GM19397 (cell line): ENCODE data around the gene SERPIND1.
A peak's percentile ranks its signal among the peaks of the same experiment; 100 is the strongest.
"Not testable (repeated sequence)": the region's sequence is repeated elsewhere in the genome, so short reads cannot be mapped to it uniquely, and the experiment has no call there.

Experiments
- ATAC-seq: cut with Tn5 transposase; IDR thresholded peaks from one replicate; pipeline ENCODE4 v1.9.1; 2021; ENCODE audit warnings: mild to moderate bottlenecking, moderate library complexity; ENCODE audit not compliant: unreplicated experiment

The SERPIND1 gene

DNA sequence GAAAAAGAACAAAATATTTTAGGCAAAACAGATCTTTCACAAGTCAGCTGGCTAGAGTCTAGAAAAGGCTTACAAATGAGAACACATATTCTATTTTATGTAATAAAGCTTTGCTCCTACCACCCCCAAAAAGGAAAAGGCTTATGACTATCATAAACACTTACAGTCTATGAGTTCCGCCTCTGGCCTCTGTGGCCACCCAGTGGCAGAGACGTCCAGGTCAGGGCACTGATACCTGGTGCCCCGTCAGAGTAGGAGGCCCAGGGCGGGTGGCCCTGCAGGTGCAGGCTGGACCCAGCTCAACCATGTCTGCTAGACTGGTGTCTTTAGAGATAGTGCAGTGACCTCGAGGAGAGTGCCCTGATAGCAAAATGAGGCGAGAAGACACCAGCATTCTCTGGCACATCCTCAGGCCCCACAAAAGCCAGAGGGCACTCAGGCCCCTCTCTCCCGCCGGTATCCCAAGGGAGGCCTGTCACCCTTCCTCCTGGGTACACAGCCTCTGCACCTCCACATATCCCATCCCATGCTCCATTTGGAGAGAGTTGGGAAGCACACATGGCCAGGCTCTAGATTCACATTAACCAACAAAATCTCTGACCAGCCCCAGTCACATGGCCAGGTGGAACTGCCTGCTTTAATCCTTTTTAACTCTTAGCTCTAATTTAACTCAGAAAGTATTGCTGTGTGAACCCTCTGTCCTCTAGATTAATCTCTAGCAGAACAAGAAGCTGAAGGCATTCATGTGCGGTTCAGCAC, 27.3 kb upstream of the SERPIND1 start:
- no peak for ATAC-seq

DNA sequence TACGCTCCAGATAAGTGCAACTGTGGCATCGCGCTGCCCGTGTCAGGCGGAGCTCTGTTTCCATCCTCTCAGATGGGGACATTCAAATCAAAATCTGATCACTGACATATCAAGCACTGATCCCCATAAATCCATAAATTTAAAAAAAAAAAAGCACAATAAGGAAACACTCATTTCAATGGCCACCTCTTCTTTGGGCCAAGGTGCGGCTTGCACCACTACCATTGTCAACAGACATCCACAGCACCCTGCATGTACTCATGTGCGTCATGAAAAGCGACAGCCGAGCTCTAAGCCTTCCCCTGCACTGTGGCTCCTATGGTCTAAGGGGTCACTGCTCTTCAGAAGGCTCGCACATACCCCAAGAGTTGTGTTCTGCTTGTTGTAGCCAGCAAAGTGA, 26.7 kb upstream of the SERPIND1 start:
- ATAC-seq: no peak

DNA sequence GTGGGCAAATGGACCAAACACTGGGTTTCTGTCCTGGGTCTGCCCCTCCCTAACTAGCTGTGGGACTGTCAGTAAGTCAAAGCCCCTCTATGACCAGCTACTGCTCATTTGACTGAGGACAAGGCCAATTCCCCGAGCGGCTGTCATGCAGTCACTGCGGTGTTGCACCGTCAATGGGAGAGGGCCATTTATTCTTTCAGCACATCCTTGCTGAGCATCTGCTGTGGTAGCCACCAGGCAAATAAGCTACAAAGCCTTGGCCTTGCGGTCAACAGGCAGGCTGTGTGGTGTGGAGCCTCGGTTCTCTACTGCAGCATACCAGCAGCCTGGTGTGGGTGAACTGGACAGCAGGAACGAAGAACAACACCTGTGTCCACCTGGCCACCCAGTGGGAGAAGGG, 25.8 kb upstream of the SERPIND1 start:
- ATAC-seq: no peak

DNA sequence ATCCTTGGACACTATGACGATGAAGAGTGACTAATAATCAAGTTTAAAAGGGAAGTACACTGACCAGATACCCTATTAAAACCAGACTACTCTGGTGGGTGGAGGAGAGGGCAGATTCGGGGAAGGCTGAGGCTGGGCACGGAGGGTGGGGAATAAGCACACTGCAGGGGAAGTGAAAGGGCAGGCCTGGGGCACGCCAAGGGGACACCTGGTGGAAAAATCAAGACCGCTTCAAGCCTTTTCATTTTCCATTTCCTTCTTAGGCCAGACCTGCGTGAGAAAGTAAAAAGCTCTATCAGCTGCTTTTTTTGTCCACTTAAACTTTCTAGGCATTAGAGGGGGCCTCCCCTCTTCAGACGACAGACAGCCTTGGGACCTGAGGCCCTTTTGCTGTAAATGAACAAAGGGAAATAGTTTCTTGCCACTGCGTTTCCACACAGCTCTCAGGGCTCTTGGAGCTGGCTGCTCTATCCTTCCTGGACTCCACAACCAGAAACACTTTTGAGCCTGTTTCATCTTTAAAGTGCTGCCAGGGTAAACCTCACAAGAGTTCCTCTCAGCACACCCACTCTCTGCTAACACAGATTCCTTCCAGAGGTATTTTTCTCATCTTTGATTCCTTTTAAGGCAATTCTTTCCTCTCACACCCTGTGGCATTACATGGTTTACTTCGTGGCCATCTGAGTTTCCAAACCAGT, 25.0 kb upstream of the SERPIND1 start:
- ATAC-seq: peak; percentile 56

DNA sequence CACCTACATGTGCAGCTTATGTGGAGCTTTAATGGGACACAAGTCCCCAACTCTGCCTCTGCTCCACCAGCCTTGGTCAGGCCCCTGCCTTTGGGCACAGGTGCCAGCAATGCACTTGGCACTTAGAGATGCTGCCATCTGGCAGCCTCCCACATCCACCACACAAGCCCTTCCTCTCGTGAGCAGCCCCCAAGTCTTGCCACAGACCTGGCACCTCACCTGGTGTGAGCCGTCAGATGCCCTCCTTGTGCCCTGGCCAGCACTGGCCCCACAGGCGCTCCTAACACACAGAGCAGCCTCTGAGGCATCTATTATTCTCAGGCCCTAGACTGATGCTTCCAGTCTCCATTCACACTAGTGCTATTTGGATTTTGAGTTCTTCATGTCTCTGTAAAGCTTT, 24.5 kb upstream of the SERPIND1 start:
- no peak for ATAC-seq

DNA sequence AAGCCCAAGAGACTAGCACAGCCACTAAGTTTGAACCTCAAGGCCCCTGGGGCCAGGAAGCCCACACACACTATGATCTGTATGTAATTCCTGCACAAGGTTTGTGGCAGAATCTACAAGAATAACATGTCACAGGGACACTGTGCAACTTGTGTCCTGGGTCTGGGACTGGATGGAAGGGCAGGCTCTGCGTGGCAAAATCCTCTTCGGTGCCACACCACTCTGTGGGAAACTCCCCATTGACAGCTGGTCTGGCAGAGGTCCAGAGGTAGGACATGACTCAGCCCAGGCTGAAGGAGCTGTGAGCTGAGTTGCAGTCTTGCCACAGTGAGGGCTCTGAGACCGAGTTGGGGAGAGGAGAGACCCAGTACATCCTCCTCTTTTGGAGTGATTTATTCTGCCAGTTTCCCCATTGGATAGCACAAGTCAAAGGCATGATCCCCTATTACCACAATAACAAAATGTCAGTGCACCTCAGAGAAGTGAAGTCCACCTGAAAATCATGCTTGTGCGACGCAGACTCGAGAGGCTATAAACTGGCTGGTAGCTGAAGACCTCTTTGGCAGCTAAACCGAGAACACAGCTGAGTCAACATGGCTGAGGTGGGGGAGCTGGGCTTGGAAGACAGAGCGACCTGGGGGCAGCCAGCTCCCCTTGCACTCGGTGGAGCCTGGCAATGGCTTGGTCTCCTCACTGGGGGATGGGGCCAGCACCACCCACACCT, 23.3 kb upstream of the SERPIND1 start:
- no peak for ATAC-seq

DNA sequence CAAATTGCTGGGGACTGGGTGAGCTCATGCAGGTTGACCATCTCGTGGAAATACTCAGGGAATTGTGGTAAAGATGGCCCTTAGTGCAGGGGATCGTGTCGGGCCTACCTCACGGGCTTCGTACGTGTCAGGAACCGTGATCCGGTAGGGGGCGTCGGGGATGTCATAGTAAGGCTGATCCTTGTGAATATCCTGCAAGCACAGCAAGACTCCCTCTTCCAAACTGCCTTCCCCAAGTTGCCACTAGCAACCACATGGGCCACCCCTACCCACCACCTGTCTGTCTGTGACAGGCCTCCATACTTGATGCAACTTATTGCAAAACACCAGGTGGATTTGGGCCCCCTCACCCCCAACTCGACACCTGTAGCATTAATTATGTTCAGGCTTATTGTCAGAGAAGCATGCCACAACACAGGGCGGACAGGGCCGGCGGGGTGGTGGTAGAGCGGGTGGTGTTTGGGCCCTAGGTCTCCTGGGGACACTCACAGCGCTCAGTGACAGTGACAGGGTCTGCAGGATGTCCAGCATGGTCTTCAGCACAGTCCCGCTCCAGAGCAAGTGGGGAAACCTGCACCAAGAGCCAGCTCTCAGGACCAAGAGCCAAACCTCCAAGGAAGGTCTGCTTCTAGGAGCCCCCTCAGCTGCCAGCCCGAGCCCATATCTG, 22.6 kb upstream of the SERPIND1 start:
- no peak for ATAC-seq

DNA sequence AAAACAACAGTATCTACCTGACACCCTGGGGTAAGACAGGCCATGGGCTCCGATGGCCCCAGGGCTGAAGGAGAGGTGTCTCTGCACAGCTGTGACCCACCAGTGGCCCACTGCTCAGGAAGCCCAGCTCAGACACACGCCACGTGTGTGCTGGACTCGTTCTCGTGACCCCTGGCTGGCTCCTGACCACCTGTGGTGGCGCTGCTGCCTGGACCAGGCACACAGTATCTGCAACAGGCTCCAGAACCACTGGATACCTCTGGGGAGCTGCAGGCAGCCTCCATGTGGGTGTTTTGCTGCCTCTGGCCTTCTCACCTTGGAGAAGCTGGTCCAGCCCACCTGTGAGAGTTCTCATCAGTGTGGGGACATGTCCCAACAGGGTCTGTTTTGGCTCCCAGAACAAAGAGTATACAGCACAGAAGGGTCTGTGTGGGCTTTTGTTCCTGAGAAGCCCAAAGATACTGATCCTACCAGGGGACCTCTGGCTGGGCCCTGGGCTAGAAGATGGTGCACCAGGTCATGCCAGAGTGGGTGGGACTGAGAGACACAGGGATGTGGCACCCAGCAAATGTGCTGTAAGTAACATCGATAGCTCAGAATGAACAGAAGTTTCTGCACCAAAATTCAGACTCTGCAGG, 21.7 kb upstream of the SERPIND1 start:
- ATAC-seq: no peak

DNA sequence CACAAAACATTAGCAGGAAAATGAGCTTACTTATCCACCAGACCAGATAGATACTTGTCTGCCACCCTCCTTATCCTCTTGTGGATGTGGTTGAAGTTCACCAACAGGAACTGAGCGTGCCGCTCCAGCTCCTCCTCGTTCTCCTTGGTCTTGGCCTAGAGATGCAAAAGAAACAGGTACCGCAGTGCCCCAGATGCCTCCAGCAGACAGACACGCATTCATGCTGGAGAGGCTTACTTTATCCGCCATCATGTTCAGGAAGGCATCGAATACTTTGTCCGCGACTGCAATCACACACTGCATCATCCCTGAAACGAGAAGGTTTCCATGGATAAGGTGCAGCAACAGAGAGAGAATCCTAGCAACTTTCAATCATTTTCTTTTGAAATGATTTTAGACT, 21.0 kb upstream of the SERPIND1 start:
- ATAC-seq: no peak

DNA sequence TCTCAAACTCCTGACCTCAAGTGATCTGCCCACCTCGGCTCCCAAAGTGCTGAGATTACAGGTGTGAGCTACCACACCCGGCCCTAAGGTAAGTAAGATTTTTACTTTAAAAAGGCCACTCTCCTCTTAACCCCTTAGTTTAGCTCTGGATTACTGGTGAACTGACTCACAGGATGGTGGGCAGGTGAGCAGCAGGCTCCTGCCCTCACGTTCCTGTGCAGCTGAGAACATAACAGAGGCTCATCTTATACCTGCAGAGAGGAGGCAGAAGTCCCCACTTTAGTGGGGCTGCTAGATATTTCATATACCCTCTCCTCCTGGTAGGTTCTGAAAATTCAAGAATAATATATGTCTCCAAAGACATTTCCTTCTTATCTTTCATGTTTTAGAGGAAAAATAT, 17.1 kb upstream of the SERPIND1 start:
- no peak for ATAC-seq

DNA sequence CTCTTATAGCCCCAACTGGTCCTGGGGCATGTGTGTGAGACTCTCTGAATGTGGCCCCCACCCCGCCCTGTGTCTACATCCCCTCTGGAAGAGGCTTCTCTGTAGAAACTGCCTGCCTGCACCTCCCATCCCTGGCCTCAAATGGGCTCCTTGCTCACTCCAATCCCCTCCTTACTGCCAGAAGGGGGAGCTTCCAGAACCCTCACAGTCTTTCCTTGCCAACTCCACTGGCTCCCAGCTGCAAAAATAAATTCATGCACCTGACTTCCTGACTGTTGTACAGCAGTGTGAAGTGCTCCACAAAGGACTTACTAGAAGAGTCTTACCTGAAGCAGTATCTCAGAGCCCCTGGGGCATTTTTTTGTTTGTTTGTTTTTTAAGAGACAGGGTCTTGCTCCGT, 15.2 kb upstream of the SERPIND1 start:
- no peak for ATAC-seq

DNA sequence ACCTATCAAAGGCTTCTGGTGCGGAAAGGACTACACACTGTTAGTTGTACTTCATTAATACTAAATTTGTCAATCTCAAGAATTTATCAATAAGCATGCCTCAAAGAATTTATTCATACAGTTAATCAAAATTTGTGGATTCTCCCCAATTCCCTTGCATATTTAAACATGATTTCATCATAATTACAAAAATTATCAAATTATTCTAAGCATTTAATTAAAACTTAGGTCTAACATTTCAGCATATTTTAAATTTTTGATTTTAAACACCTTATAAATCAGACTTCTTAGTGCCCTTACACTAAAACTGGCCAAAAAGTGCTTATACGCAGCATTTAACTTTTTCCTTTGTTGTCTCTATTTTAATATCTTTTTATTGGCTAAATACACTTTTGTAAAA, 13.8 kb upstream of the SERPIND1 start:
- ATAC-seq: no peak

DNA sequence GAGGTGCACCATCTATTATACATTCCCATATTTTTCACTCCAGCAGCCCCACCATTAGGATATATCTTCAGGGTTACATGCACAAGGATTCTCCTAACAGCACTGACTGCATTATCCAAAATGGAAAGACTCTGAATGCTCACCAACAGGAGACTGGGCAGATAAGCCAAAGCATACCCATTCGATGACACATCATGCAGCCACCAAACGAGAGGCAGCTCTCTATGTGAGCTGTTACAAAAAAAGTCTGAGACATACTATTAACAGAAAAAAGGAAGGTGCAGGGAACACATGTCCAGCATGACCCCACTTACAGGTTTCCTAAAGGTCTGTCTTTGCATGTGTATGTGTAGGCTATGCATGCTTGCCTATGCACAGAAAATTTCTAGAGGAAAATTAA, 12.4 kb upstream of the SERPIND1 start:
- no peak for ATAC-seq

DNA sequence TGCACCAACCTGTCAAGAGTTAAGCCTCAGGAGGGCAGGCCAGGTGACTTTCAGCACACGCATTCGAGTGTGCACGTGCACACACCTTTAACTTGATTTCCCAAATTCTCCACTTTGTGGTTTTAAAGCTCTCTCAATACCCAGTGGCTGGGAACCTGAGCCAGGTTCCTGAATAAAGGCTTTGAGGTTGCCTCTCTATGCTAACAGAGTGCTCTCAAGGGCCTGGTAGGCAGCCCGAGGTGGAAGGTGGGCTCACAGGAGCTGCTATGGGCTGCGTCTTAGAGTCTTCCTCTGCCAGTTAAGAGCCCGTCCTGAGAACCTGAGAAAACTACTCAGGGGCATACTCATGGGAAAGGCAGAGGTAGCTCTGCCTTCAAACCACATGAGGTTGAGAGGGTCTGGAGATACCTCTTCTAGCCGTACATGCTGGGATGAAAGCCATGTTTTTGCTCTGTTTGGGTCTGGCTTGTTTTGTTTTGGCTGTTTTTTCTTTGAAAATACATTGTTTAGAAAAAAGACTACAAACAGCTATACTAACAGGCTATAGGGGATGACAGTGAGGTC, 11.6 kb upstream of the SERPIND1 start:
- ATAC-seq: no peak

DNA sequence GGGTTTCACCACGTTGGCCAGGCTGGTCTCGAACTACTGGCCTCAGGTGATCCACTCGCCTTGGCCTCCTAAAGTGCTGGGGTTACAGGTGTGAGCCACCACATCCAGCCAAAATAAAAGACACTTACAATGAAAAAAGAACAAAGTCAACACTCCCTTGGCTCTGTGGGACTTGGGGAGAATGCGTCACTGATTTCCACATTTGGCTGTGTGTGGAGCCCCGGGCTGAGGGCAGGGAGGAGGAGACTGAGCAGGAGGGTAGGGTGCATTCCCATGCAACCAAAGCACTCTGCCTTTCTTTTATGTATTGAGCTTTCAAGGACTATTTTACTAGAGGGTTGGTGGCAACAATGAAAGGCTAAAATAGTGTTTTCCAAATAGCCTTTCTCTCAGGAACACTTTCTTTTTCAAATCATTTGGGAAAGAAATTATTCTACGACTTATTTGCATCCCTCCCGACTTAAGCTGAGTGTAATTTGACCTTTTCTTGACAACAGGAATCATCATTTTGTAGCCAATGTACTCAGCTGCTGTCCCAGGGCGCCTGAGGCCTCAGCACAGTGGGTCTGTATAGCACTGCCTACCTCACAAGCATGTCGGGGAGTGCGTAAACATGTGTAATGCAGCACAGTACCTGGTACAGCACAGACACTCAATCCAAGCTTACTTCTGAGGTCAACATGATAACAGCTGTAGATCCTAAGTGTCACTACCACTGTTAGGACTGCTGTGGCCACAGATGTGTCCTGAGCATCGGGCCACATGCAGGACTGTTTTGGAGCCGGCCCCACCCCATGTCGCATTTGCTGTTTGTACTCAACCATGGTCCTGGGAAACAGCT, 10.1 kb upstream of the SERPIND1 start:
- no peak for ATAC-seq

DNA sequence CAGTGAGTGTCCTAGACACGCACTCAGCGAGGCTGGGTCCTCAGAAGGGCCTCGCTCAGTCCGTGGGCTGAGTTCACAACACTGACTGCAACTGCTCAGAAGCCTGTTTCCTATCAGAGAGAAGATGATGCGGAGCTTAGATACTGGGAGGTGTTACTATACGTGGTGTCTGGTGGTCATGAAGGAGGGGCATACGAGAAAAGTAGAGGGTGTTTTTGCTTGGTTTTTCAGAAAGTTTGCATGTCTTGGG, 9.5 kb upstream of the SERPIND1 start:
- ATAC-seq: no peak

DNA sequence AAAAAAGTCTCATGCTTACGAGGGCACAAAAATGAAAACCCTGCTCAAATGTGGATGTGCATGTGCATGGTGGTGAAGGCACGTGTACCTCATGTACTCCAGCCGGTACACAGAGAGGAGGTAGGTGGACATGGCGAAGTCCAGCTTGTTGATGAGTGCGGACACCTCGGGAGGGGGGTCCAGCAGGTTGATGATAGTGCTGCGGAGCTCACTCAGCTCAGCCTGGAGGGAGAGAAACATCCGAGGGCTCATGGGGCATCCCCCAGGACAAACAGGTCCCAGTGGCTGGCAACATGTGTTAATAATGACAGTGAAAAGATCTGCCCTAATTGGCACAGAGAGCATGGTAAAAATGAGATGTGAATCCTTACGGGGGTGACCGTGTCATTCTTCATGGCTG, 9.2 kb upstream of the SERPIND1 start:
- no peak for ATAC-seq

DNA sequence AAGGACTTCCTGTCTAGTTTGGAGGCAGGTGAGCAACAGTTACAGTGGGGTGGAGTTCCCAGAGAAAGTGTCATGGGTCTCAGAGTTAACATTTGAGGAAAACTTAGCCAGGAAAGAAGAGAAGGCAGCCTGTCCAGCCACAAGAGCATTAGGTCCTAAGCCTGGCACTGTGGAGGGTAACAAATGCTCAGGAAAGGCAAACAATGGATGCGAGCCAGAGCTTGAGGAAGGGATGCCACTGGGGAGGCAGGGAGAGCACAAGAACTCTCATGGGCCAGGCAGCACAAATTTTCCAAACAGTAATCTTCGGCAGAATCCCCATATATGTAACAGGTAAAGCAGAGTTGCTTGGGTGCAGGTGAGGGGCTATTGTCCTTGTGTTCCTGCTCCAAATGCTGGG, 8.0 kb upstream of the SERPIND1 start:
- no peak for ATAC-seq

DNA sequence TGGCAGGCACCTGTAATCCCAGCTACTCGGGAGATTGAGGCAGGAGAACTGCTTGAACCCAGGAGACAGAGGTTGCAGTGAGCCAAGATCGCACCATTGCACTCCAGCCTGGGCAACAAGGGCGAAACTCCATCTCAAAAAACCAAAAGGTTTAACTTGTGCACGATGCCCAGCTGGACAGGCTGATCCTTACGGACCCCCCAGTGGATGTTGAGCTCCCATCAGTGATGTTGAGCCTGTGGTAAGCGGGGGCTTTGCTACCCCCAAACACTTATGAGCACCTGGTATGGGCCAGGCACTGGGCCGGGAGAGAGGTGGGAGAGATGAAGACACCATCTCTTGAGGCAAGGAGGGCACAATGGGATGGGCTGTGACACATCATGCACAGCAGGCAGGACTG, 7.4 kb upstream of the SERPIND1 start:
- ATAC-seq: no peak

DNA sequence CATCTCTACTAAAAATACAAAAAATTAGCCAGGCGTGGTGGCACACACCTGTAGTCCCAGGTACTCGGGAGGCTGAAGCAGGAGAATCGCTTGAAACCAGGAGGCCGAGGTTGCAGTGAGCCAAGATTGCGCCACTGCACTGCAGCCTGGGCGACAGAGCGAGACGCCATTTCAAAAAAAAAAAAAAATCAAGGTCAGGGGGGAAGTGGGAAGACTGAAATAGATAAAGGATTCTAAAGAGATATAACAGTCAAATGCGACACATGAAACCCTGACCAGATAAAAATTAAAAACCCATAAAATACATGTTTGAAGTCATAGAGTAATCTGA, 4.5 kb upstream of the SERPIND1 start:
- ATAC-seq: not testable (repeated sequence)
